HG03378 (cell line): ENCODE measurements around the gene GOLGA3.
"Not testable (repeated sequence)": the region's sequence is repeated elsewhere in the genome, so short reads cannot be mapped to it uniquely, and the experiment has no call there.

Source experiments
- ATAC-seq: cut with Tn5 transposase; IDR thresholded peaks from one replicate; pipeline ENCODE4 v1.9.1; 2021; ENCODE audit warnings: mild to moderate bottlenecking, moderate library complexity; ENCODE audit not compliant: unreplicated experiment

GOLGA3 gene

GRCh38 chr12:132844681-132845080 is 16.0 kb upstream of the GOLGA3 start:
- not testable (repeated sequence) for ATAC-seq

DNA sequence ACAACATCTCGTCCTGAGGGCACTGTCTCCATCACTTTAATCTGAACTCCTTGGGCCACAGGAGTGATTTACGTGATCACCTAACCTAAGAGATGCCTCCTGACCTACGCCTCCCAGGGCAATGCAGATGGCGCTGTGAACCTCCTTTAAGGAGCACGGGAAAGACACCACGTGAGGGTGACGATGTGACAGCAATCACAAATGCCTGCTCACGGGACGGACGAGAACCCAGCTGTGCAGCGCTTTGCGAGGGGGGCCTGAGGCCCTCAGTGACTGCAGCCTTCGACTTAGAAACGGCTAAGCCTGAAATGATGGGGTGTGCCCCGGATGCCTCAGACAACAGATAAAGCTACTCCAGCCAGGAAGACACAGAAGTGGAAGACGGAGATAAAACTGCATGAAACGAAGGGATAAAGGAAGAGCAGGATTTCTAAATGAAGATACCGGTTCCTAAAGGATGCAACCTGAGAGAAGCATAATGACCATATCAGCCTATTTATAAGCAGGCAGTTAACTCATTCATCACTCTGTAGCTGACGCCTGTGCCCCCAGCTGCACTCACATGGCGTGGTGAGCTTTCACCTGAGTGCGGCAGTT is 13.9 kb upstream of the GOLGA3 start:
- ATAC-seq, result no peak

DNA sequence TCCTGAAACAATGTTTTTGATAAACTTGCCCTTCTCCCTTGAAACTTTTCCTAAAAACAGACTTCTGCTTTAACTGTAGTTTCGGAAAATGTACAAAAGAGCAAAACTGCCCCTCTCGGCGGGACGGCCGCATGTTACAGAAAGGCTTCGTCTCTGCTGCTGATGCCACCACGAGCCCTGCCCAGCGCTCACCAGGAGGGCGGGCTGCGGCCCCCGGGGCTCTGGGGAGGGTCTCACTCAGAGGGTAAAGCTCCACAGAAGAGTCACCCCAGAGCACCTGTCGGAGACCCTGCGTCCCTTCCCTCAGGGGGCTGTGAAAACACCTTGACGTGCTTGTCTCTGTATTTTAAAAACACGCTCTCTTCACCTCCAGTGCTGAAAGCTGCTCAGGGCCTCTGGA is 12.5 kb upstream of the GOLGA3 start:
- no peak for ATAC-seq

GRCh38 chr12:132840536-132840935 is 11.9 kb upstream of the GOLGA3 start:
- no peak for ATAC-seq

DNA sequence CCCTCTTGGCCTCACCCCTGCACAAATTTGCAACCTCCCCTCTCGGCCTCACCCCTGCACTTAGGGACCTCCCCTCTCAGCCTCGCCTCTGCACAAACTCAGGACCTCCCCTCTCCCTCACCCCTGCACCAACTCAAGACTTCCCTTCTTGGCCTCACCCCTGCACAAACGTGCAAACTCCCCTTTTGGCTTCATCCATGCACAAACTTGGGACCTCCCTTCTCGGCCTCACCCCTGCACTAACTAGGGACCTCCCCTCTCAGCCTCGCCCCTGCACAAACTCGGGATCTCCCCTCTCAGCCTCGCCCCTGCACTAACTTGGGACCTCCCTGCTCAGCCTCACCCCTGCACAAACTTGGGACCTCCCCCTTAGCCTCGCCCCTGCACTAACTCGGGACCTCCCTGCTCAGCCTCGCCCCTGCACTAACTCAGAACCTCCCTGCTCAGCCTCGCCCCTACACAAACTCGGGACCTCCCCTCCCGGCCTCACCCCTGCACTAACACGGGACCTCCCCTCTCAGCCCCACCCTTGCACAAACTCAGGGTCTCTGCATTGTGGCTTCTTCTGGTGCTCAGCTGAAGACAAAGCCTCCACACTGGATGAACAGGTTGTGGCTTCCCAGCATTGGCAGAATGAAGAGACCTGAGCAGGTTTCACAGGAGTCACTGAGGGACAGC is 11.0 kb upstream of the GOLGA3 start:
- ATAC-seq, result no peak

- no peak for ATAC-seq
Observed at GRCh38 chr12:132838410-132839080, 9.9 kb upstream of the GOLGA3 start.

DNA sequence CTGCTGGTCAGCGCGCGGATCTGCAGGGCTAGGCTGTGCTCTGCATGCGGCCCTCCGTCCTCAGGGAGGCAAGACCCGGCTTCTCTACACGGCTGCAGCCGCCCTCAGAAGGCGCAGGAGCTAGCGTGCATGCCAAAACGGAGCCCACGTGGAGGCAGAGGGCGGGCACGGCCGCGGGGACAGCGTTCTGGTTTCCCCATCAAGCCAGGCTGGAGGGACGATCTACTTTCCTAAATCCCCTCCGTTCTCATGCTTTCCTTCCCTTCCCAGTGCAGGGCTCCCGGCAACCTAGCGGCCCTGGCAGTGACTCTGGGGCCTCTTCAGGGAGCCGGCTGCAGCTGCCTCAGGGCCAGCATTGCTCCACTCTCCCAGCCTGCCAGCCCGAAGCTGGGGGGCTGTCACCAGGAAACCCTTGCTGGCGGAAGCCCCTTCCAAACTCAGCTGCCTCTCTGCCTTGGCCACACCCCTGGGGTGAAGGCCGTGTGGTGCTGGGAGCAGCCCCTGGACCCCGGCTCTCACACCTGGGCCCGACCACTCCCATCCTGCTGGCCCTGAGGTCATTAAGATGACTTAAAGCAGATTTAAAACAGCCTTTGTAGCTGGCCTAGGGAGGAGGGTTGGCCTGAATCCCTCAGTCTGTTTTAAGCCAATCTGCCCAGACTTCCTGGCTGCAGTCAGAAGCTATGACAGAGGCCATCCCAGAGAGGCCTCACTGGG is 9.2 kb upstream of the GOLGA3 start:
- ATAC-seq, result no peak

DNA sequence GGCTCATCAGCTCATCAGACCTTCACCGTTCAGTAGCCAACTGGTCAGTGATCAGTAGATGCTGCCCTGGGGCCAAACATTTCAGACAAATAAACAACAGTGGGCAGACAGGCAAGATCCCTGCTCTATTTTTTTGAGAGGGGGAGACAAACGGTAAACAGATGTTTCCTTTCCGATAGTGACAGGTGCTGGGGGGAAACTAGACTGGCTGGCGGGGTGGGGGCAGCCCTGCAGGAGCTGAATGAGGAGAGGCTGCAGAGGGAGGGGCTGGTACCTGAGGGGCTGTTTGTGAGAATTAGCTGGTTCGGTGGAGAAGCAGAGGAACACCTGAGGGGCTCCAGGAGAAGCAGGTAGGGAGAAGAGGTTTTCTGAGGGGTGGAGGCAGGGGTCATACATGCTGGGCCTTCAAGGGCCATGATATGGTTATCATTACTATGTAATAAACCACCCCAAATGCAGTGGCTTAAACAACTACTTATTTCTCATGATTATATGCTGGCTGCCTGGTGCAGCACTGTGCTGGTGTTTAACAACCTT is 8.2 kb upstream of the GOLGA3 start:
- ATAC-seq, result no peak

DNA sequence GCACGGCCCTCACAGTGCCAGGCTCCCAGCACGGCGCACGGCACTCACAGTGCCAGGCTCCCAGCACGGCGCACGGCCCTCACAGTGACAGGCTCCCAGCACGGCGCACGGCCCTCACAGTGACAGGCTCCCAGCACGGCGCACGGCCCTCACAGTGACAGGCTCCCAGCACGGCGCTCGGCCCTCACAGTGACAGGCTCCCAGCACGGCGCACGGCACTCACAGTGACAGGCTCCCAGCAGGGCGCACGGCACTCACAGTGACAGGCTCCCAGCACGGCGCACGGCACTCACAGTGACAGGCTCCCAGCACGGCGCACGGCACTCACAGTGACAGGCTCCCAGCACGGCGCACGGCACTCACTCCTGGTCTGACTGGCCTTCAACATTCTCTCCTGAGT is 7.6 kb upstream of the GOLGA3 start:
- not testable (repeated sequence) for ATAC-seq

DNA sequence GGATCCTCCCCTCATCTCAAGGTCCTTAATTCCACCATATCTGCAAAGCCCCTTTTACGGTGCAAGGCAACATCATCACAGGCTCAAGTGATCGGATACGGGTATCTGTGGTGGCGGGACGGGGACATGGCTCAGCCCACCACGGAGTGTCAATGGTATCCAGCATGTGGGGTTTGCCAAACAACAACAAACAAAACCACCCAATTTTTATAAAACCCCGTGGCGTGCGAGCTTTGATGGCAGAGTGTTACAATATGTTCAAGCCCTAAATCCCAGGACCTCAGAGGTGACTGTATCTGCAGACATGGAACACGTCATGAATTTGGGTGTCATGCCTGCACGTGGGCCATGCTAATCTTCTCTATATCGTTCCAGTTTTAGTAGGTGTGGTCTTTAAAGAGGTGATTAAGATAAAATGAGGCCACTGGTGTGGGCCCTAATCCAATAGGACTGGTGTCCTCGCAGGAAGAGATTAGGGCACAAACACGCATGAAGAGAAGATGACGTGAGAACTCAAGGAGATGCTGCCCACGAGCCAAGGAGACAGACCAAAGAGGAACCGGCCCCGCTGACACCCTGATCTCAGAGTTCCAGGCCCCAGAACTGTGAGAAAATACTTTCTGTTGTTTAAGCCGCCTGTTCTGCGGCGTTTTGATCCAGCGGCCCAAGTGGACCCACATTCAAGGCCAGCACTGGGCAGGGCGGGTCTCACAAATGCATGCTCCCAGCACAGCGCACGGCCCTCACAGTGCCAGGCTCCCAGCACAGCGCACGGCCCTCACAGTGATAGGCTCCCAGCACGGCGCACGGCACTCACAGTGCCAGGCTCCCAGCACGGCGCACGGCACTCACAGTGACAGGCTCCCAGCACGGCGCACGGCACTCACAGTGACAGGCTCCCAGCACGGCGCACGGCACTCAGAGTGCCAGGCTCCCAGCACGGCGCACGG is 6.7 kb upstream of the GOLGA3 start:
- no peak for ATAC-seq

DNA sequence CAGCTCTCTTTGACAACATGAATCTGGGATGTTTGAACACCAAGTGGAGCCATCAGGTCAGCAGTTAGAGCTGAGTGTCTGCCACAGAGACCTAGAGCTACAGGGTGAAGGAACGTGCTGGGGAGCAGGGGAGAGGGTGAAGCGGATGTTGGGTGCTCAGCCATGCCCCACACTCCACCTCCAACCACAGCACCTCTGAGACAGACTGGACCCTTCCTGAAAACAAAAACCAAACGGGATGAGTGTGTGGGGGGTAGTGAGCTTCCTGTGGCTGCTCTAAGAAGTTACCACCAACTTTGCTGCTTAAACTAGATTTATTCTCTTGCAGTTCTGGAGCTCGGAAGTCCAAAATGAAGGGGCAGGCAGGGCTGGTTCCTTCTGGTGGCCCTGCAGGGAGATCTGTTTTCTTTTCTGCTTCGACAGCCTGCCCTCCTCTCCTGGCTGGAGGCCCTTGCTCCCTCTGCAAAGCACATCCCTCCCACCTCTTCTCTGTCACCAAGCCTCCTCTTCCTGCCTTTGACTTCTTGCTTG is 5.6 kb upstream of the GOLGA3 start:
- no peak for ATAC-seq

GRCh38 chr12:132833341-132833740 is 4.7 kb upstream of the GOLGA3 start:
- ATAC-seq, result no peak

DNA sequence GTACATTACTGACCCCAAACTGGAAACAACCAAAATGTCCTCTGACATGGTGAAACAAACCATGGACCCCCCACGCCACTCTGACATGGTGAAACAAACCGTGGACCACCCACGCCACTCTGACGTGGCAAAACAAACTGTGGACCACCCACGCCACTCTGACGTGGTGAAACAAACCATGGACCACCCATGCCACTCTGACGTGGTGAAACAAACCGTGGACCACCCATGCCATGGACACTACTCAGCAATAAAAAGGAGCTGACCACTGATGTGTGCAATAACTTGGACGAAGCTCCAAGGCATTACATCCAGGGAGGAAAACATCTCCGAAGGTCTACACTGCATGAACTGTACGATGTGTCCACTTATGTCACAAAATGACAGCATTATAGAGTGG is 3.1 kb upstream of the GOLGA3 start:
- no peak for ATAC-seq

DNA sequence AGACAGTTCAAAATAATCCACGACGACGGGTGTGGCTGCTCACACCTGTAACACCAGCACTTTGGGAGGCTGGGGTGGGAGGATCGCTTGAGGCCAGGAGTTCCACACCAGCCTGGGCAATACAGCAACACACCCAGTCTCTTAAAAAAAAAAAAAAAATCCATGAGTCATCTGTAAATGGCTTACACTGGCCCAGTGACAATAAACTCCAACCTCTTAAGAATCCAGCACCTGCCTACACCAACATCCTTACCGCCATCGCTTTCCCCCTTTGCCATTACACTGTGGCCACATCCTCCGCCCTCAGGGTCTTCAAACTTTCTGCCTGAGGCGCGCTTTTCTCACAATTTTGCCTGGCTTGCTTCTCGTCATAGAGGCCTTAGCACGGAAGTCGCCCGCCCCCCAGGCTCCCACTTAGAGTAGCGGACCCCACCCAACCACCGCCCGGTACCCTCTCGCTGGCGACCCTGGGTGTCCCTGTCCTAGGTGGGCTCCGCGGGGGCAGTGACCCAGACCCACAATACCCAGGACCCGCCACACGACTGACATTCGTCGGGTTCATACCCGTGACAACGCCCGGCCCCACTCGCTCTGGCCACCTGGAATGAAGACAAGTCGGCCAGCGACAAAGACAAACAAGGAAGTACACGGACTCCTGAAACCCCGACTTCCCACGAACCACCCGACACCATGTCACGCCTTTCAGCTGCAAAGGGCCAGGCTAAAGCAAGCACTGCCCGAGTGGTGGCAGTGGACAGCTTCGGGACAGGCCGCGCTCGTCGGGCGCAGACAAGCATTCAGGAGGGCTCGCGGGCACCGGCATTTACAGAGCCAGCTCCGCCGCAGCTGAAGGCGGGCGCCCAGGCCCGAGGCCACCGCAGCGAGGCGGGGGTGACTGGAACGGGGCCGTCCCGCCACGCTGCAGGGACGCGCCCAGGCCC is 636 bp downstream of the GOLGA3 start:
- peak; percentile 30 for ATAC-seq

DNA sequence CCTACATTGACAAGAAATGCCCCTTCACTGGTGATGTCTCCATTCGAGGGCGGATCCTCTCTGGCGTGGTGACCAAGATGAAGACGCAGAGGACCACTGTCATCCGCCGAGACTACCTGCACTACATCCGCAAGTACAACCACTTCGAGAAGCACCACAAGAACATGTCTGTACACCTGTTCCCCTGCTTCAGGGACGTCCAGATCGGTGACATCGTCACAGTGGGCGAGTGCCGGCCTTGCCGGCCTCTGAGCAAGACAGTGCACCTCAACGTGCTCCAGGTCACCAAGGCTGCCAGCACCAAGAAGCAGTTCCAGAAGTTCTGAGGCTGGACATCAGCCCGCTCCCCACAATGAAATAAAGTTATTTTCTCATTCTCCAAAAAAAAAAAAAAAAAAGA is 2.8 kb downstream of the GOLGA3 start:
- no peak for ATAC-seq

DNA sequence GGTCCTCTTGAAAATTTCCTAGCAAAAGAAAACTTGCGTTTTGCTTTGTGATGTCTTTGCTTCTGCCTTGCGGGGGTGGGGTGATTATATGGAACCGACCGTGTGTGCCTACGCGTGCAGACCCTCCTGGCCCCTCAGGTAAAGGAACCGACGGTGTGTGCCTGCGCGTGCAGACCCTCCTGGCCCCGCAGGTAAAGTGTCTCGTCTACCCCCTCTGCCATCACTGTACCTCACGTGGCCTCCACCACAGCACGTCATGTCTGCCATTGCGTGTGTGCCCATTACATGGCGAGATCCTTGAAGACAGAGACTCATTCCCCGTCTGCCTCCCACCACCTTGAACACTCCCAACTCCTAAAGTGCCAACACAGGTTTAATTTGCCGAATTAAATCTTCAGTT is 3.6 kb downstream of the GOLGA3 start:
- ATAC-seq, result no peak

DNA sequence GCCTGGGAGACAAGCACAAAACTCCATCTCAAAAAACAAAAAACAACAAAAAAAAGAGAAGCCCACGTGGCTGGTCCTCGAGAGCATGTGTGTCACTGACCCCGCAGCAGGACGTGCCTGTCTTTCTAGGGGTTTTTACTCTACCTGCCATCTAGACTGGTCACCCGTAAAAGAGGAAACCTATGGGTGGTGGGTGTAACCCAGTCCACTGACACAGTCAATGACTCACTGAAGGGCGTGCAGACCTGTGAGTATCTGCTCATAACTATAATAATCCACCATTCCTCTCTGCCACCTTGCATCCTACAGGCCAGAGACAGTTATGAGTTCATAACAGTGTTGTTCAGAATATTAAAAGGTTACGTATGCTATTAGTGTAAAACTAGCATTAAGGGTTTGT is 4.6 kb downstream of the GOLGA3 start:
- no peak for ATAC-seq

DNA sequence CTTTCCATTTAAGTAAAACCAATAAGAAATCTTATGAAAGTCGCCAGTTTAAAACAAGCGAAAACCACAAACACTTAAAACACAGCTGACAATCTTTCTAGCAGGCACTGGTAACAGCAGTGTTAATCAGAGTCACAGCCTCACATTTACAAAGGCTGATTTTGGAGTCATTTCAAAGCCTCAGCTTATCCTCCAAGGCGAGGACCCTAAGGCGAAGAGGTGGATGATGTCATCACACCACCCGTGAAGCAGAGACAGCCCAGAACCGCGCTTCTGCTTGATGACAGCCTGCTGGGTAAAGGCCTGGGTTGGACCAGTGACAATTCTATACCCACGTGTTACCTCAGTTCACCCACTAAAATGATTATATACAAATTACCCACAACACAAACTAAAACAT is 10.1 kb downstream of the GOLGA3 start:
- ATAC-seq, result no peak

DNA sequence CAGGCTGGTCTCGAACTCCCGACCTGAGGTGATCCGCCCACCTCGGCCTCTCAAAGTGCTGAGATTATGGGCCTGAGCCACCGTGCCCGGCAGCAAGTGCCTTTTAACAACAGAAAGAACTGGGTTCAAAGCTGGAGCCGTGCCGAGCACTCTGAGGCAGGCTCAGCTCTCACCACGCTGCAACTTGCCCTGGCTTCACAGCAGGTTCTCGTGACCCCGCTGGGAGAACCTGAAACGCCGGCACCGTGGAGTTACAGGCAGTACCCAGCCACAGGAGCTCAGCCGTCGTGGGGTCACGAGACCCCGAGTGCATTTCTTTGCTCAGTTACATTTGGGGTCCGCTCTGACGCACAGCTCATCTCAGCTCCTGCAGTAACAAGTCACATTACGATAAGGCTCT is 14.4 kb downstream of the GOLGA3 start:
- ATAC-seq, result no peak
